Glomerular endothelial cell (primary cell): ENCODE results near the gene PAIP1. TPM values are rescaled to one million over a fixed set of nuclear protein-coding genes. Genes with fewer than 3 reads are reported as not detected.
A peak's percentile ranks its signal among the peaks of the same experiment; 100 is the strongest.
"Not testable (repeated sequence)": the region's sequence is repeated elsewhere in the genome, so short reads cannot be mapped to it uniquely, and the experiment has no call there.

Experiments used
- DNase-seq: peaks from one replicate; pipeline ENCODE4 v3.0.0-alpha.2; 2011; ENCODE audit warnings: low read depth, low spot score; ENCODE audit errors: extremely low read depth
- total RNA-seq: library from RNA; depleted of rRNA; stranded (reverse); fragments of >200 nt; gene quantifications from 2 replicates; pipeline ENCODE4 v1.2.3, GENCODE V29; 2015

Gene PAIP1, protein sequence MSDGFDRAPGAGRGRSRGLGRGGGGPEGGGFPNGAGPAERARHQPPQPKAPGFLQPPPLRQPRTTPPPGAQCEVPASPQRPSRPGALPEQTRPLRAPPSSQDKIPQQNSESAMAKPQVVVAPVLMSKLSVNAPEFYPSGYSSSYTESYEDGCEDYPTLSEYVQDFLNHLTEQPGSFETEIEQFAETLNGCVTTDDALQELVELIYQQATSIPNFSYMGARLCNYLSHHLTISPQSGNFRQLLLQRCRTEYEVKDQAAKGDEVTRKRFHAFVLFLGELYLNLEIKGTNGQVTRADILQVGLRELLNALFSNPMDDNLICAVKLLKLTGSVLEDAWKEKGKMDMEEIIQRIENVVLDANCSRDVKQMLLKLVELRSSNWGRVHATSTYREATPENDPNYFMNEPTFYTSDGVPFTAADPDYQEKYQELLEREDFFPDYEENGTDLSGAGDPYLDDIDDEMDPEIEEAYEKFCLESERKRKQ
- total RNA-seq: 103 and 107 TPM in 2 replicates

DNA sequence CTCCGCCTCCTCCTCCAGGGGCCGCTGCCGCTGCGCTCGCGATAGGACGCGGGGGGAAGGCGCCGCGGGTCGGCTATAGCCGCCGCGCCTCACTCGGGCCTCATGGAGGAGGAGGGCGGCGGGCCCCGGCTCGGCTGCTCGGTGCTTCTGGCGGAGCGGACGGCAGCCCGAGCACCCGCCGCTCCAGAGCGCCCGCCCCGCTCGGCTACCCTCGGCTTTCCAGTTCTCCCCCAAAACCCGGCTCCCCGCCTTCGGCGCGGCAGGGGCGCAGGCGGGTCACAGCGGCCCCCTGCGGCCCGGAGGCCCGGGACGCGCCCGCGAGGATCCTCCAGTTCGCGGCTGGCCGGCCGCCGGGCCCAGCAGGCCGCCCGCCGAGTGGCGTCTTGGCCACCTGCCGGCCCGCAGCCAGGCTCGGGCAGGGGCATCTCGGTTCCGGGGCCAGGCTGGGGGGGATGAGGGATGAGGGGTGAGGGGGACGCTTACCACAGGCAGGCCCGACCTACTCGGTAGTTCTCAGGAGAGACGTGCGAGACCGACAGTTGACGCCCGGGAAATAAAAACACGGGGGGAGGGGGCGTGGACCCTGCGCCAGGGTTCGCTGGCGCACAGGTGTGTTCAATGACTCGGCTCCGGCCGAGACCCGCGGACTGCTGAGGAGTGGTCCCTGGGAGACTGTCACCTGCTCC lies at the start of gene PAIP1:
Gene PAIP1 (minus strand): TSS at position 221 of the 686 bp plus-strand sequence. CDS start 231 bp downstream, outside the sequence.
- DNase-seq: no peak

DNA sequence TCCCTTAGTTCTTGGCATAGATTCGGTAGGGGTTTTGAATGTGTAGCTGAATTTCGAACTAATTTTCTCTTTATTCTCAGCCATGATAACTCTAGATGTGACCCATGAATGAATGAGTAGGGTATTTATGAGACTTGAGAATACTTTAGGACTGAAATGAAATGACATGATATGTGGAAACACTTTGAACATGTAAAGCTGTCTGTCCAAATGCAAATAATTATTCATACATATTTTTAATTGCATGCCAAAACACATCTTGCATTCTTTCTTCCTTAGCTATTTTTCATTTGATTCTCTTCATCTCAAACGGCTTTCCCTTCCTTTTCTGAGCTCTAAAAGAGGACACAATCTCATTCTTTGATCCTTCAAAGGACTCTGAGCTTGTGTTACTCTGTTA lies 49.5 kb upstream of the PAIP1 start:
- no peak for DNase-seq

DNA sequence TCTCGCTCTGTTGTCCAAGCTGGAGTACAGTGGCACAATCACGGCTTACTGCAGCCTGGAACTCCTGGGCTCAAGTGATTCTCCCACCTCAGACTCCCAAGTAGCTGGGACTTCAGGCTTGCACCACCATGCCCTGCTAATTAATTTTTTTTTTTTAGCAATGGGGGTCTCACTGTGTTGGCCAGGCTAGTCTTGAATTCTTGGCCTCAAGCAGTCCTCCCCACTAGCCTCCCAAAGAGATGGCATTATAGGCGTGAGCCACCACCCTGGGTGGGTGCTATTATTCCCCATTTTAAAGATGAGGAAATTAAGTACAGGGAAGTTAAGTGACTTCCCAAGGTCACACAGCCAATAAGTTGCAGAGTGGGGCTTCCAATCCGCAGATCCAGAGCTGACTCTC lies 47.8 kb upstream of the PAIP1 start:
- no peak for DNase-seq

DNA sequence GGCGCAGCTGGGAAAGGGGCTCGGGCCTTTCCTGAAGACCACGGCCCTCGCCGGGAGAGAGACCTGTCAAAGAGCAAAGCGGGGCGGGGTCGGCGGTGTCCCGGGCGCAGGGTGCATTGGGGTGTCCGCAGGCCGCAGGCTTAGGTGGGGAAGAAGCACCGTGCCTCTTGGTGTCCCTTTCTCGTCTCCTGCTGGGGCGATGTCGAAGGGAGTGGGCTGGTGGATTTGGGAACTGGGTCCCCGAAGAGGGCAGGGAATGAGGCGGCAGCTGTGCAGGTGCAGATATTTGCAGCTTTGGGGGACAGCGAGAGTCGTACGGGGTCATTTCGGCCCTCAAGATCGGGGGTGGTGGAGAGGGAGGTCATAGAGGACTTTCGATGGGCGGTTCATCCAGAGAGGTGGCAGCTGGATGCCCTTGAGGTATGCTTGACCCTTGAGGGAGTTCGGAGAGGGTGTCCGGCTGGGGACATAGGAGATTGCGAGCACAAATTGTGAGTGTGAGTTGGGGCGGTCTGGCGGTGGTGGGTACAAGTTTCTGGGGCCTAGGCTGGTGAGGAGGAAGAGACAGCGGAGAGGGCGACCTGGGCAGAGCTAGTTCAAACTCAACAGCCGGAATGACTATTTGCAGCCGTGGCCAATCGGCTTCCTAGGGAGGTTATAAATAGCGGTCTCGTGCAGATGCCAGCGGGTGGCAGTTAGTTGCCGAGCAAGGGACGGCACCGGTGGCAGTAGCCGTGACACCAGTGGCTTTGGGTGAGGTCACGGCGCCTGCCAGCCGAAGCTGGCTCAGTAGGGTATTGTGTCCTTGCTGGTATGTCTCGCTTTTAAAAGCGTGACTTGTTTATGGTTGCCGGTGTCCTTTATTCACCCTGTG lies 46.7 kb upstream of the PAIP1 start:
- DNase-seq: no peak

DNA sequence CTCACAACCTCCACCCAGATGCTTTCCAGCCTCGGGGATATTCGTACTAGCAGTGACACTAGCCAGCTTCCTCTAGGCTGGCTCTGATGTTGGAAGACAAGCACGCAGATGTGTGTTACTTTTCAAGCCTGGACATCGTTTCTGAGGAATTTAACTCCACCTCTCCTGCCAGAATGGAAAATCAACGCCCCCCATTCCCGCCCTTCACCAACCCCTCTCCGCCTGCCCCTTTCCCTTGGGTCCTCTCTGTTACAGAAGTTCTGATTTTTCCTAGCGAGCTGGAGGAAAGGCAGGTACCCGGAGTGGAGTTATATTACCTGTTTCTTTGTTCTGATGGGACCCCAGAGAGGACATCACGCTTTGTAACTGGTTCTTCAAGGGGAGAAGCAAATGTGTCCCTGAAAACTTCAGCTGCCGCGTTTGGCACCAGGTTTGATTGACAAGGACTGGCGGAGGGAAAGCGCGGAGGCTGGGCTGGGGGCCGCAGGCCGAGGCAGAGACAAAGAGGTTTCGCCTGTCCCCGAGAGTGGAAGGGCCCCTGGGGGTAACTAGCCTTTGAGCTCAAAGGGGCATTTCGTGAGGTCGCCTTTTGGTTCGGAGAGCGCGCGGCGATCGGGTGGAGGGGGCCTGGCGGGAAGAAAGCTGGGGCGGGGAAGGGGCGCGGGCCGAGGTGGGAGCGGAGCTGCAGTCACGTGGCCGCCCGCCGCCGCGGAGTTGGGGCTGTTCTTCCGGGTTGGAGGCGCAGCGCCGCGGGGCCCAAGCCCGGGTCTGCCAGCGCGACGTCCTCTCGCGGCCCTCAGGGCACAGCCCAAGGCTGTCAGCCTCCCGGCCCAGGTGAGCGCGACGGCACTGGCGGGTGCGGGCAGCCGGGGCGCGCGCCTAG lies 45.8 kb upstream of the PAIP1 start, which contains the start of gene NNT:
Gene NNT (plus strand): TSS at position 720 of the 883 bp plus-strand sequence. CDS start 6,016 bp downstream, outside the sequence.
- no peak for DNase-seq

DNA sequence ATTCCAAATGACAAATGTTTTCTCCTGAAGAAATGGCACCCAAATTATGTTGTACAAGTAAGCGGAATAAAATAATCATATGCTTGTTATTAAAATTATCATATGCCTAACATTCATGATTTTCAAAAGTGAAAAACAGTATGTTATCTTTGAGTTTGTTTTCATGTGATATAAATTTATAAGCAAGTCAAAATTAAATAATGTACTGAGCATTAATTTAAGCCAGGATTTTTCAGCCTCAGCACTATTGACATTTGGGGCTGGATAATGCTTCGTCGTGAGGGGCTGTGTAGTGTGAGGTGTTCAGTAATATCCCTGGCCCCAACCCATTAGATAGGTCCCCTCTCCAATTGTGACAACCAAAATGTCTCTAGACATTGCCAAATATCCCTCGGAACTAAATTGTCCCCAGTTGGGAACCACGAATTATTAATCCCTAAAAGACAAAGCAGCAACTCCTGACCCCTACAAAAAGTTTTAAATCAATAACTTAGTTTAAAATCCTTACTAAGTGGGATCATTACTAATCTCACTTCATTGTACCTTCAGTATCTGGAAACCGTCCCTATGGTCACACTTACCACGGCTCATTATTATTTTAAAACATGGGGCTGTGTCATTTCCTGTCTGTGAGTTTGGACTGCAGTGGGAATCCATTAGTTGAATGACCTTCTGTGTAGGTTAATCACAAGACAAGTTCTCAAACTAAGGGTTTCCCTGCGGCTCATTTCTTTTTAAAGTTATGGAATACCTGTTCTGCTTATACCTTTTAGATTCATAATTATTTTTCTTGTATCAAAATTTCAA lies 44.8 kb upstream of the PAIP1 start:
- peak; percentile 52 for DNase-seq

DNA sequence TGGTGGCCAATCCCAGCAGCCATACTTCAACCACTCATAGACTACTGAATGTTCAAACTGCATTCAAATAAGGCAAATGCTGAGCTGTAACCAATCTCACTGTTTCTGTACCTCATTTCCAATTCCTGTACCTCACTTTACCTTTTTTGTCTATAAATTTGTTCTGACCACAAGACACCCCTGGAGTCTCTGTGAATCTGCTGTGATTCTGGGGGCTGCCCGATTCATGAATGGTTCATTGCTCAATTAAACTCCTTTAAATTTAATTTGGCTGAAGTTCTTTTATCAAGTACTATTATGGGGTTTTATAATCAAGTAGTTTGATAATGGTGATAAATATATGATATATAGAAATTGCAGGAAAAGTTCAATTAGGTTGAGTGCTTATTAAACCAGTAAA lies 42.0 kb upstream of the PAIP1 start:
- DNase-seq: not testable (repeated sequence)

DNA sequence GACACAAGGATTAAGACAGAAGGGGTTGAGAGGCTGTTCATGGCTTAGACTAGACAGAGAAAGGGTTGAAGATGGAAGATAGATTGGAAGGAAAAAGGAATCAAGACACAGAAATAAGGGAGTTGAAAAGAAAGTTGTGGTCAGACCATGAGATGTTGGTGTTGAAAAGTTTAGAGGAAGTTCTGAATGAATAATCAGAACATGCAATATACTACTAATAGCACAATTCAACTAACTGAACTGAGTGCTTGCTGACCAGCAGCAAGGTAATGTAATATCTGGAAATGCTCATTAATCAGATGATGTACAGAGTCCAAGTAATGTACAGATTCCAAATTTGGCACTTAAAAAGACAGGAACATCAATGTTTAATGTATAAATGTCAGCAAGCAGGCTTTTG lies 35.5 kb upstream of the PAIP1 start:
- no peak for DNase-seq

DNA sequence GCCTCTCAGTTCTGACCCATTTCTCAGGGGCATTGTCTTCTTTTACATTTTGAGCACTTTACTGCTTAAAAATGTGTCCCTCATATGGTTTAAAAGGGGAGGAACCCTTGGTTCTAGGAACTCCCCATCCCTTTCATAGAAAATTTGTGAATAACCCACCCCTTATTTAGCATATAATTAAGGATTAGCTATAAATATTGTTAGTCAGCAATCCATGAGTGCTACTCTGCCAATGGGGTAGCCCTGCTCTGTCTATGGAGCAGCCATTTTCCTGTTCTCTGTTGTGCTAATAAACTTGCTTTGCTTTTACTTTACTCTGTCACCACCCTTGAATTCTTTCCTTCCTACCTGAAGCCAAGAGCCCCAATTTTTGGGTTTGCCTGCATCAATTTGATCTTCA lies 33.8 kb upstream of the PAIP1 start:
- DNase-seq: no peak

DNA sequence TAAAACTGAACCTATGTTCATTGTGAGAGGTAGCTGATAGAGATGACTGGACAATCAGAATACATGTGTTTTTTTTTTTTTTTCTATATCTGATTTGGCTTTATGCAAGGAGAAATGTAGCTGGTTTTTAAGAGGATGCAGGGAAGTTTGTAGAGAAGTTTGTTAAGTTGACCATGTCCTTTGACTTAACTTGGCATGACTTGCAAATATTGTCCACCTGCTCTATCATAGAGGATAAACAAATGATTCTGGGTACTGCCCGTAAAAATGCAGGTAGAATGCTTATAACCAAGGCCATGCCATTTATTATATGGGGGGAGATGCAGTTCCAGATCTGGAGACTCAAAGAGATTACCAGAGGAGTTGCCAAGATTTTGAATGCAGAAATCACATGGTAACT lies 32.4 kb upstream of the PAIP1 start:
- no peak for DNase-seq

DNA sequence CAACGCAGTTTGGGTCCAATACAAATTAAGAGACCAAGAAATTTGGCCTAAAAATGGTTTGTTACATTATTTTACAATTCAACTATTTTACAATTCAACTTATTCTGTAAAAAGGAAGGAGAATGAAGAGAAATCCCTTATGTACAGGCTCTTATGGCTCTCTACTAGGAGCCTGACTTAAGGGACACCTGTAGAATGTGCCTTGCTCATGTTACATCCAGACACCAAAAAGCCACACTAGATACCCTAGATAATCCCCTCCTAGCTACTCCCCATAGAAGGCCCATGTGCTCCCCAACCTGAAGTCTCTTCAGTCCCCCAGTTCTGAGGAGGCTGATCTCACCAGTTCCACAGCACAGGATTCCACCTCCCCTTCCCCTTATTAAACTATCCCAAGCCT lies 32.0 kb upstream of the PAIP1 start:
- no peak for DNase-seq

DNA sequence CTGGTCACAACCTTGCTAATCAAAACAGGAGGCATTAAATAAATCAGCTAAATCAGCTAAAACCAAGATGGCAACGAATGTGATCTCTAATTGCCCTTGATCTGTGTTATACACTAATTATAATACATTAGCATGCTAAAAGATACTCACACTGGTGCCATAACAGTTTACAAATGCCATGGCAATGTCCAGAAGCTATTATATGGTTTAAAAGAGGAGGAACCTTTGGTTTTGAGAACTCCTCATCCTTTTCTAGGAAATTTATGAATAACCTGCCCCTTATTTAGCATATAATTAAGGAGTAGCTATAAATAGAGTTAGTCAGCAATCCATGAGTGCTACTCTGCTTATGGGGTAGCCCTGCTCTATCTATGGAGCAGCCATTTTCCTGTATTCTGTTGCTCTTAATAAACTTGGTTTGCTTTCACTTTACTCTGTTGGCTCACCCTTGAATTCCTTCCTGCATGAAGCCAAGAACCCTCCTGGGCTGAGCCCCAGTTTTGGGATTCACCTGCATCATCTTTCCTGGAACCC lies 27.4 kb upstream of the PAIP1 start:
- no peak for DNase-seq

DNA sequence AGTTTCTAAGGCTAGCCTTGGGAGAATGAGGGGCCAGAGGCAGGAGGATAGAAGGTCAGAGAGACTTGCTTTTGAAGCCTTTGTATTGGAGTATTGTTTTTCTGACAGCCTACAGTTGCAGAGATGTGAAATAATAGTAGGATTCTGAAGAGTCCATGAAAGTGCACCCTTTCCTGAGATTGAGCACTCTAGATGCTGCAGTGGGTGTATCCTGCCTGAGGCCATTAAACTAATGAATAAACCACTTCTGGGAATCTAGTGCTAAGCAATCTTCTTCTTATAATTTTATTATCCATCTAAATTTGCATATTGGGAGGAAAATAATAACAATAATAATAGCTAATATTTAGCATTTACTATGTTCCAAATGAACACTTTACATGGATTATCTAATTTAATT lies 26.8 kb upstream of the PAIP1 start:
- no peak for DNase-seq

DNA sequence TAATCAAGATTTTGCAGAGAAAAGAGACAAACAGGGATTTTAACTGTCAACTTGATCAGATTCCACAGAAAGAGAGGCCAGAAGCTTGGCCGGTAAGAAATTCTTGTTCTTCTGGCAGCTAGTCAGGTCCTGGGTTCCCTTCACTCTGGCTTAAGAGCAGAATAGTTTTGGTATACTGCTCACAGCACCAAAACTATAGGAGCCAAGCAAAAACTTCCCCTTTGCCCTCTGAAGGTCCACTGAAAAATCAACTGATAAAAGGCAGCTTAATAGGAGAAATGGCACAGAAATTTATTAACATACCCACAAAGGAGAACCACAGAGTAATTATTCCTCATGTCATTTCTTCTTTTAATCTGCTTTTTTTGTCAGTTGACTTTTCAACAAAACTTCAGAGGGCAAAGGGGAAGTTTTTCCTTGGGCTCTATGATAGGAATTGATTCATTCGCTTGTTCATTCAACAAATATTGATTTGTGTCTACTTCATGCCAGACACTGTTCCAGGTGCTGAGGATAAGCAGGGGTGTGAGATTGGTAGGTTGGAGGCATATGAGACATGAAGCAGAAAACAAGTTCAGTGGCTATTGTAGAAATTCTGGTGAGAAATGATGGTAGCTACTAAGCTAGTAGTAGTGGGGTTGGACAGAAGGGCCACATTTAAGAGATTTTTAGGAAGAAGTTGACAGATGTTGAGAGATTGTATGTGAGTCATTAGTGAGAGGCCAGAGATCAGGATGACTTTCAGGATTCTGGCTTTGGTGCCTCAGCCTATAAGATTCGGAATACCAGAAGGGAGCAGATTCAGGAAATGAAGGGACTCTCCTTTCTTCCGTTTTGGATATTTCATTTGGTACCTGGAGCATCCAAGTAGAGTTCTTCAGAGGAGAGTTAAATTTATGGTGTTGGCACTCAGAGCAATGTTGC lies 25.5 kb upstream of the PAIP1 start:
- DNase-seq: no peak

DNA sequence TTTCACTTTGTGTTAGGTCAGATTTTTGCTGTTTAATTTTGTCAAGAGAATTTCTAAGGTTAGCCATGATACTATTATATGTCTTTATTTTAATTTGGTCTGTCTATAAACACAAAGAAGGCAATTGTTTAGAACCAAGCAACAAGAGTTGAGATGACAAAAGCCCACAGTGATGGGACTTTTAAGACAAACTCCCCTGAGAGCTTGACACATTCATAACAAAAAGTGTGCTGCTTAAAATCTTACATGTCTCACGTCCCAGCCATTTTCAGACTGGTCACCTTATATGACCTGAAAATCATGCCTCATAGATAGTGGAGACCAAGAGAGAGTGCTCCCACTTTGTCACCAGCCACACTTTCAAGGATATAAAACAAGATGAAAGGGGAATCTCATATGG lies 24.5 kb upstream of the PAIP1 start:
- no peak for DNase-seq

DNA sequence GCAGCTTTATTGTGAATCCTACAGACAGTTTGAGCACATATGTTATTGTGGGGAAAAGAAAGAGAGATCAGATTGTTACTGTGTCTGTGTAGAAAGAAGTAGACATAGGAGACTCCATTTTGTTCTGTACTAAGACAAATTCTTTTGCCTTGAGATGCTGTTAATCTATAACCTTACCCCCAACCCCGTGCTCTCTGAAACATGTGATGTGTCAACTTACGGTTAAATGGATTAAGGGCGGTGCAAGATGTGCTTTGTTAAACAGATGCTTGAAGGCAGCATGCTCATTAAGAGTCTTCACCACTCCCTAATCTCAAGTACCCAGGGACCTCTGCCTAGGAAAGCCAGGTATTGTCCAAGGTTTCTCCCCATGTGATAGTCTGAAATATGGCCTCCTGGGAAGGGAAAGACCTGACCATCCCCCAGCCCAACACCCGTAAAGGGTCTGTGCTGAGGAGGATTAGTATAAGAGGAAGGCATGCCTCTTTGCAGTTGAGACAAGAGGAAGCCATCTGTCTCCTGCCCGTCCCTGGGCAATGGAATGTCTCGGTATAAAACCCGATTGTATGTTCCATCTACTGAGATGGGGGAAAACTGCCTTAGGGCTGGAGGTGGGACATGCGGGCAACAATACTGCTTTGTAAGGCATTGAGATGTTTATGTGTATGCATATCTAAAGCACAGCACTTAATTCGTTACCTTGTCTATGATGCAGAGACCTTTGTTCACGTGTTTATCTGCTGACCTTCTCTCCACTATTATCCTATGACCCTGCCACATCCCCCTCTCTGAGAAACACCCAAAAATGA lies 23.7 kb upstream of the PAIP1 start:
- not testable (repeated sequence) for DNase-seq

DNA sequence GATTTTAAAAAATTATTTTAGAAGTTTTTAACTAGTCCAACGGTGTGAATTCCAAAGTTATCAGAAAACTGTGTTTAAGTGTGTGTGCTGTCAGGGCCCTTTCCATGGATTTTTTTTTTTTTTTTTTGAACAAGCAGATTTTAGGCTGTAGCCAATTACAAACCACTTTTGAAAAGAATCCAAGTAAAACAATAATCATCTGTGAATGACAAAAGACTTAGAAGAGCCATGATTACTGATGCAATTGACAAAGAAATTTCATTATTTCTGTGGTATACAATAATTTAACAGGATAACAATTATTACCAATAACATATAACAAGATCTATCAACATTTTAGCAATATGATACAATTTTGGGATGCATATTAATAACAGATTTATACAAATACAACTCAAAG lies 16.2 kb upstream of the PAIP1 start:
- DNase-seq: no peak
